Endothelial cell of hepatic sinusoid (primary cell): ENCODE data around the gene RMRP.

ENCODE experiments used
- in situ Hi-C: cut with HindIII; loops from 2 replicates; pipeline ENCODE4 v1.10.0; 2017; ENCODE audit warnings: low sequenced_read_pairs

Gene RMRP

DNA sequence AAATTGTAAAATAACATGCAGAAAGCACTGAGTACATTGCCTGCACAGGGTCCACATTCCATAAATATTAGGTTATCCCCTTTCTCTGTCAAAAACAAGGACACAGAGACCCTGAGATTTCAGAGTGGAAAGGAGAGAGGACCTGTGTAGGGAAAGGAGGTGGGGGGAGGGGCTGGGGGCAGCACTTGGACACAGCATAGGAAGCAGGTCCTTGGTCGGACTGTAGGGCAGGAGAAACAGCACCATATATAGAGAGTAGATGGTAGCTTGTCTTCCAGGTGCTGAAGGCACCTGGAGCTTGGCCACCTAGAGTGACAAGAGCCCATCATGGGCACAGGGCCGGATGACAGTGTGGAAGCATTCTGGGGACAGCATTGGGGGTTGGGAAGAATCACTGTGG, 29.5 kb upstream of the RMRP start:
- in situ Hi-C loops: no loop called here

DNA sequence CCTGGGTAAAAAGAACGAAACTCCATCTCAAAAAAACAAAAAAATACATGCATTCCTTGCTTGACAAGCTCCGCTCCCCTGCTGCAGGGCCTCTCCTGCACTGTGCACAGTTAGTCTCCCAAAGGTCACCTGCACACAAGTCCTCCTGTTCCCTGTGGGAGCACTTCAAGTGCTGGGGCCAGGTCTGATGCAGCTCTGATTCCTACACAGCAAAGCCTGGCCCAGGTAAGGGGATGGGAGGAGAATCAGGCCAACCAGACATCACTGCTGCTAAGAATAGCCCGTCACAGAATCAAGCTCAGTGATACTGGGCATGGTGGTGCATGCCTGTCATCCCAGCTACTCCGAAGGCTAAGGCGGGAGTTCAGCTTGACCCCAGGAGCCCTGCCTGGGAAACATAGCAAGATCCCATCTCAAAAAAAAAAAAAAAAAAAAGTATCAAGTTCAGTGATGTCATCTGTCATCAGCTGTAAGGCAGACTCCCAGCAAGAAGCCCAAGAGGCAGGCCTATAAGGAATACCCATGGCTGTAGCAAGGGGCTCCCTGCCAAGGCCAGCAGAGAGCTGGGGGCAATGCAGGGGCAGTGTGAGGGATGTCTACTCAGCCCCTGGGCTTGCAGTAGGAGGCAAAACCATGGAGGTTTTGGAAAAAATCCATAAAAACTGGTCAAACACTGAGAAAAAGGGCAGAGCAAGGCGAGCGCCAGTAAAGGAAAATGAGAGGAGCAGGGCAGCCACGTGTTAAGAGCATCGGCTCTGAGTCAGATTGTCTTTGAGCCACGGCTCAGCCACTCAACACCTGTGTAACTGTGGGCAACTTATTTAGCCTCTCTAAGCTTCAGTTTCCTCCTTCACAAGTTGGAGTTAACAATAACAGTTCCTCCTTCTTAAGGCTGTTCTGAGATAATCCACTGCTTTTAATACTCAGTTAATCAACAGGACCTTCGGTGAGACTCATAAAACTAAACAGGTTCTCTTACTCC, 28.7 kb upstream of the RMRP start:
- in situ Hi-C loops: no loop called here

DNA sequence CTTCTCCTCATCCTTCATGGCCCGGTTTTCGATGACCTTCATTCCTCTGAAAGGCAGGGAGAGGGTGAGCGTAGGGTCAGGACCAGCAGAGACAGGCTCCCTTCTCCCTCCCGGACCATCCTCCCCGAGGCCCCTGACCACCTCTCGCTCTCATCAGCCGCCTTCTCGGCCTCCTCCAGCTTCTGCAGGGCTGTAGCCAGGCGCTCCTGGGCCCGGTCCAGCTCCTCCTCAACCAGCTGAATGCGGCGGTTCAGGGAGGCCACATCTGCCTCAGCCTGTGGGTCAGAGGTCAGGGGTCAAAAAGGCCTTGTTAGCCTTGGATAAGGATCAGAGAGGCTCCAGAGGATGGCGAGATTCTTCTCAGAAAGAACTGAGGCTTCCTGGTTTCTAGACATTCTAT, 27.7 kb upstream of the RMRP start:
- in situ Hi-C loops: no loop called here

DNA sequence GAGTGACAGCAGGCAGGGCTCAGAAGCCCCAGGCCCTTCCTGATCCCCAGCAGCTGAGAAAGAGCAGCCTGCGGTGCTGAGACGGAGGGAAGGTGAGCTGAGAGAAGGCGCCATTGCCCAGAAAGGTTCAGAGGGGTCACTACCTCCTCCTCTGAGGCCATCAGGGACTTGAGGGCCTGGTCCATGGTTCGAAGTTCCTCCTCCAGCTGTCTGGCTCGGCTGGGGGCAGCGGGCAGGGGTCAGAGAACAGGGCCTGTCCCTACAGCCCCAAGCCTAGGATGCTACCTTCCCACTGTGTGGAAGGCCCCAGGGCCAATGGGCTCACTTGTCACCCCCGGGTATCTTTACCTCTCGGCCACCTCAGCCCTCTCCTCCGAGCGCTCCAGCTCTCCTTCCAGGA, 27.1 kb upstream of the RMRP start:
- in situ Hi-C loops: loop anchor here (5.0 kb wide), 2 partner anchors 42 to 58 kb away; no protein-coding TSS in a partner anchor

DNA sequence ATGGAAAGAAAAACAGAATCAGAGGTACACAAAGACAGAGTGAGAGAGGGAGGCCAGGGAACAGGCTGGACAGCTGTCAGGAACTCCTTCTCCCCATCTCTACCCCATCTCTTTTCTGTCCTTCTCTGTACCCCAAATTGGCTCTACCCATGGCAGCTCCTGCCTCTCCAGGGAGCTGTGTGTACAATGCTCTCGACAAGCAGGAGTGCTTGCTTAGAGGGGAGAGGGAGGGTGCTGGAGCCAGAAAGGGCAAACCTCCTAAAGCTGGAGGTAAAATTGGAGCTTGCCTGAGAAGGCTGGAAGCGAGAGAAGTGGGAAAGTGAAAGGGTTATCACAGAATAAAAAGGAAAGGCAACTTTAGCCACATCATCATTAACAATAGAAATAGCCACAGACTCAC, 25.5 kb upstream of the RMRP start:
- in situ Hi-C loops: loop anchor here (5.0 kb wide), 2 partner anchors 44 to 56 kb away; no protein-coding TSS in a partner anchor

DNA sequence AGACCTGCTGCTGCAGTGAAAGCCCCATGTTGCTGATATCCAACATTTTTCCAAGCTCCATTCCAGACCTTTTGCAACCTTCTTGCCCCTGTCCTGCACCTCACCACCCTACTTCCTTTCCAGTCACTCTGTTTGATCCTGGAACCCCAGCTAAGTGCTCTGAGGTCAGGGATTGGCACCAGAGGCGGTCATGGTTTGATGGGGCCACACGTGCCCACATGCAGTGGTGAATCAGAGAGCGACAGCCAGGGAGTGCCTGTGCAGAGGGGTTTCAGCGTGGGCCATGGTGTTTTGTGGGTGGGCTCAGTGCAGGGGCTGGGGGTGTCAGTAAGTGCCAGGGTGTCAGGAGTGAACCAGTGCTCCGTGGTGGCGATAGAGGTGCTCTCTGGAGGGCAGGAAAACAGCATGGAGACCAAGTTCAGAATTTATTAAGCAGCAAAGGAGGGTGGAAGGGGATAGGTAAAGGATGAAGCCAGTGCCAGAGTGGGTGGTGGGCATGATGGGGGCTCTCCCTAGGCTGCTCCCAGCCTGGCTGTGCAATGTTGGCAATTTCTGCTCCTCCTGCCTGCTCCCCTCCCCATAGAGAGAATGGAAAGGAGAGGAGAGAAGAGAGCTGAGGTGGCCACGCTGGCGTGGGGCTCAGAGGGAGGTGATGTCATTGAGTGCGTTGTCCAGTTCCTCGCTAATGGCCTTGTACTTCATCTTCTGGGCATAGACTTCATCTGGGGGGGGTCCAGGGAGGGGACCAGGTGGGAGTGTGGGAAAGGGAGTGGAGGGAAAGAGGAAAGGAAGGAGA, 24.9 kb upstream of the RMRP start:
- in situ Hi-C loops: loop anchor here (5.0 kb wide), 2 partner anchors 45 to 55 kb away; no protein-coding TSS in a partner anchor

DNA sequence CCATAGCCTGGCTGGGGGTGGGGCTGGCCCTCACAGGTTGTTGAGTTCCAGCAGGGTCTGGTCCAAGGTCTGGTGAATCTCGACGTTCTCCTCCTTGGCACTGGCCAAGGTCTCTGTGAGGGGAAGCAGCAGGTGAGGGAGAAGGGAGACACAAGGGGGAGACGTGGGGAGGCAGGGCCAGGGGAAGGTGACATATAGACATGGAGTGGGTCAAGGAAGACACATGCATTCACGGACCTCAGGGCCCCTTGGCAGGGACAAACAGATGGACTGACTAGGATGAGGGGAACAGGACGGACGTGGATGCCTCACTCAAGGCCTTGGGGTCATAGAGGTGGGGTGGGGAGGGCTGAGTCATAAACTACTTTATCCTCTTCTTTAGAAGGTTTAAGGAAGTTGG, 24.2 kb upstream of the RMRP start:
- in situ Hi-C loops: loop anchor here (5.0 kb wide), 2 partner anchors 45 to 55 kb away; no protein-coding TSS in a partner anchor

DNA sequence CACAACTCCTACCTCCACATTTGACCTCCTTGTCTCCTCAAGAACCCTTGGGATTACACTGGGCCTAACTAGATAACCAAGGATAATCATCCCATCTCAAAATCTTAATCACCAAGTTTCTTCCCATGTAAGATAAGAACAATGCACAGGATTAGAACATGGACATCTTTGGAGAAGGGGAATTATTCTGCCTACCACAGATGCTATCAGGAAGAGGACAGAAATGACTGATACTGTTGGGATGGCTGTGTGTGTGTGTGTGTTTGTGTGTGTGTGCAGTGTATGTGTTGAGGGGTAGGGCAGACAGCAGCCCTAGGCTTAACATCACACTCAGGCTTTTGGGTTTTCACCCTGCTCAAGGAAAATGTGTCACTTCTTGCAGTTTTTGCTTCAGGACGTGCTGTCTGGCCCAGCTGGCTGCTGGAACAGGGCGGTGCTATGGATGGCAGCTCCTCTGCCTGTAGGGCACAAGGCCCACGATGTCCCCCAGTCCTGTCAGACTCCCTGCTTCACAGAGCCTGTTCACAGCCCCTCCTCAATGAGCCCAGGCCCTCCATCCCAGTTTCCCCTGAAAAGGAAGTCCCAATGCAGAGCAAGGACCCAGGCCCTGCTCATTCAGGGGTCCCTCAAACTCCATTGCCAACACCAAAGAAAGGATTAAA, 23.7 kb upstream of the RMRP start:
- in situ Hi-C loops: loop anchor here (5.0 kb wide), 2 partner anchors 46 to 54 kb away; no protein-coding TSS in a partner anchor

DNA sequence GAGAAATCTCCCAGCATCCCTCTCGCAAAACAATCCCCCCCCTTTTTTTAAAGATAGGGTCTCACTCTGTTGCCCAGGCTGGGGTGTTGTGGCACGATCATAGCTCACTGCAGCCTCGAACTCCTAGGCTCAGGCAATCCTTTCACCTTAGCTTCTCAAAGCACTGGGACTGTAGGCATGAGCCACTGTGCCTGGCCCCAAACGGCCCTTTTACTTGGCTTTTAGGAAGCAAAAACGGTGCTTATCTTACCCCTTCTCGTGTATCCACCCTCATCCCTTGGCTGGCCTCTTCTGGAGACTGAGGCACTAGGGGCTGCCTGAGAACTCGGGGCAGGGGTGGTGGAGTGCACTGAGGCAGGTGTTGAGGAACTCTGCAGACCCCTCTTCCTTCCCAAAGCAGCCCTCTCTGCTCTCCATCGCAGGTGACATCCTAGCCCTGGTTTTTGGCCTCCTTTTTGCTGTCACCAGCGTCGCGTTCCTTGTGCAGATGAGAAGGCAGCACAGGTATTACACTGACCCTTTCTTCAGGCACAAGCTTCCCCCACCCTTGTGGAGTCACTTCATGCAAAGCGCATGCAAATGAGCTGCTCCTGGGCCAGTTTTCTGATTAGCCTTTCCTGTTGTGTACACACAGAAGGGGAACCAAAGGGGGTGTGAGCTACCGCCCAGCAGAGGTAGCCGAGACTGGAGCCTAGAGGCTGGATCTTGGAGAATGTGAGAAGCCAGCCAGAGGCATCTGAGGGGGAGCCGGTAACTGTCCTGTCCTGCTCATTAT, 22.7 kb upstream of the RMRP start:
- in situ Hi-C loops: loop anchor here (5.0 kb wide), 2 partner anchors 47 to 53 kb away; no protein-coding TSS in a partner anchor

DNA sequence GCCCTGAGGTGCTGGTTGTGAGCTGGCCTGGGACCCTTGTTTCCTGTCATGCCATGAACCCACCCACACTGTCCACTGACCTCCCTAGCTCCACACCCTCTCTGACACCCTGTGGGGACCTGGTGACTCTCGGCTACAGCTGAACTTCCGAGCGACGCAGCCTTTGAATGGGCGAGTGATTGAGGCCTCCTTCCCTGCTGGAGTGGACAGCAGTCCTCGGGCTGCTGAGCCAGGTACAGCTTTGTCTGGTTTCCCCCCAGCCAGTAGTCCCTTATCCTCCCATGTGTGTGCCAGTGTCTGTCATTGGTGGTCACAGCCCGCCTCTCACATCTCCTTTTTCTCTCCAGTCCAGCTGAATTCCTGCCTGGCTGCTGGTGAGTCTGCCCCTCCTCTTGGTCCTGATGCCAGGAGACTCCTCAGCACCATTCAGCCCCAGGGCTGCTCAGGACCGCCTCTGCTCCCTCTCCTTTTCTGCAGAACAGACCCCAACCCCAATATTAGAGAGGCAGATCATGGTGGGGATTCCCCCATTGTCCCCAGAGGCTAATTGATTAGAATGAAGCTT, 22.0 kb upstream of the RMRP start:
- in situ Hi-C loops: loop anchor here (5.0 kb wide), 2 partner anchors 47 to 53 kb away; no protein-coding TSS in a partner anchor

DNA sequence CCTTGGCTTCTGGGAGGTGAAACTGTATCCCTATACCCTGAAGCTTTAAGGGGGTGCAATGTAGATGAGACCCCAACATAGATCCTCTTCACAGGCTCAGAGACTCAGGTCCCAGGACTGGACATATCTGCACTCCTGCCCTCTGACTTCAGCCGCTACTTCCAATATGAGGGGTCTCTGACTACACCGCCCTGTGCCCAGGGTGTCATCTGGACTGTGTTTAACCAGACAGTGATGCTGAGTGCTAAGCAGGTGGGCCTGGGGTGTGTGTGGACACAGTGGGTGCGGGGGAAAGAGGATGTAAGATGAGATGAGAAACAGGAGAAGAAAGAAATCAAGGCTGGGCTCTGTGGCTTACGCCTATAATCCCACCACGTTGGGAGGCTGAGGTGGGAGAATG, 21.3 kb upstream of the RMRP start:
- in situ Hi-C loops: no loop called here

DNA sequence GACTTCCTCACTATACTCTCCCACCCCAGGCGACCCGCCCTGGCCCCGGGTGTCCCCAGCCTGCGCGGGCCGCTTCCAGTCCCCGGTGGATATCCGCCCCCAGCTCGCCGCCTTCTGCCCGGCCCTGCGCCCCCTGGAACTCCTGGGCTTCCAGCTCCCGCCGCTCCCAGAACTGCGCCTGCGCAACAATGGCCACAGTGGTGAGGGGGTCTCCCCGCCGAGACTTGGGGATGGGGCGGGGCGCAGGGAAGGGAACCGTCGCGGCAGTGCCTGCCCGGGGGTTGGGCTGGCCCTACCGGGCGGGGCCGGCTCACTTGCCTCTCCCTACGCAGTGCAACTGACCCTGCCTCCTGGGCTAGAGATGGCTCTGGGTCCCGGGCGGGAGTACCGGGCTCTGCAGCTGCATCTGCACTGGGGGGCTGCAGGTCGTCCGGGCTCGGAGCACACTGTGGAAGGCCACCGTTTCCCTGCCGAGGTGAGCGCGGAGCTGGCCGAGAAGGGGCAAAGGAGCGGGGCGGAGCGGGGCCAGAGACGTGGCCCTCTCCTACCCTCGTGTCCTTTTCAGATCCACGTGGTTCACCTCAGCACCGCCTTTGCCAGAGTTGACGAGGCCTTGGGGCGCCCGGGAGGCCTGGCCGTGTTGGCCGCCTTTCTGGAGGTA, 18.0 kb upstream of the RMRP start:
- in situ Hi-C loops: no loop called here

DNA sequence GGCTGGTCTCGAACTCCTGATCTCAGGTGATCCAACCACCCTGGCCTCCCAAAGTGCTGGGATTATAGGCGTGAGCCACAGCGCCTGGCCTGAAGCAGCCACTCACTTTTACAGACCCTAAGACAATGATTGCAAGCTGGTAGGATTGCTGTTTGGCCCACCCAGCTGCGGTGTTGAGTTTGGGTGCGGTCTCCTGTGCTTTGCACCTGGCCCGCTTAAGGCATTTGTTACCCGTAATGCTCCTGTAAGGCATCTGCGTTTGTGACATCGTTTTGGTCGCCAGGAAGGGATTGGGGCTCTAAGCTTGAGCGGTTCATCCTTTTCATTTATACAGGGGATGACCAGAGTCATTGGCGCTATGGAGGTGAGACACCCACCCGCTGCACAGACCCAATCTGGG, 17.4 kb upstream of the RMRP start:
- in situ Hi-C loops: no loop called here

DNA sequence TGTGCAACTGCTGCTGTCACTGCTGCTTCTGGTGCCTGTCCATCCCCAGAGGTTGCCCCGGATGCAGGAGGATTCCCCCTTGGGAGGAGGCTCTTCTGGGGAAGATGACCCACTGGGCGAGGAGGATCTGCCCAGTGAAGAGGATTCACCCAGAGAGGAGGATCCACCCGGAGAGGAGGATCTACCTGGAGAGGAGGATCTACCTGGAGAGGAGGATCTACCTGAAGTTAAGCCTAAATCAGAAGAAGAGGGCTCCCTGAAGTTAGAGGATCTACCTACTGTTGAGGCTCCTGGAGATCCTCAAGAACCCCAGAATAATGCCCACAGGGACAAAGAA, 16.2 kb upstream of the RMRP start:
- in situ Hi-C loops: no loop called here

DNA sequence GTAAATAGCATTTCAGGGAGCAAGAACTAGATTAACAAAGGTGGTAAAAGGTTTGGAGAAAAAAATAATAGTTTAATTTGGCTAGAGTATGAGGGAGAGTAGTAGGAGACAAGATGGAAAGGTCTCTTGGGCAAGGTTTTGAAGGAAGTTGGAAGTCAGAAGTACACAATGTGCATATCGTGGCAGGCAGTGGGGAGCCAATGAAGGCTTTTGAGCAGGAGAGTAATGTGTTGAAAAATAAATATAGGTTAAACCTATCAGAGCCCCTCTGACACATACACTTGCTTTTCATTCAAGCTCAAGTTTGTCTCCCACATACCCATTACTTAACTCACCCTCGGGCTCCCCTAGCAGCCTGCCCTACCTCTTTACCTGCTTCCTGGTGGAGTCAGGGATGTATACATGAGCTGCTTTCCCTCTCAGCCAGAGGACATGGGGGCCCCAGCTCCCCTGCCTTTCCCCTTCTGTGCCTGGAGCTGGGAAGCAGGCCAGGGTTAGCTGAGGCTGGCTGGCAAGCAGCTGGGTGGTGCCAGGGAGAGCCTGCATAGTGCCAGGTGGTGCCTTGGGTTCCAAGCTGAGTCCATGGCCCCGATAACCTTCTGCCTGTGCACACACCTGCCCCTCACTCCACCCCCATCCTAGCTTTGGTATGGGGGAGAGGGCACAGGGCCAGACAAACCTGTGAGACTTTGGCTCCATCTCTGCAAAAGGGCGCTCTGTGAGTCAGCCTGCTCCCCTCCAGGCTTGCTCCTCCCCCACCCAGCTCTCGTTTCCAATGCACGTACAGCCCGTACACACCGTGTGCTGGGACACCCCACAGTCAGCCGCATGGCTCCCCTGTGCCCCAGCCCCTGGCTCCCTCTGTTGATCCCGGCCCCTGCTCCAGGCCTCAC, 15.6 kb upstream of the RMRP start, which contains the start of gene CA9:
TSS of gene CA9 (plus strand) at position 797 of the 893 bp plus-strand sequence. CDS start at position 829, 32 bp downstream.
- in situ Hi-C loops: no loop called here

DNA sequence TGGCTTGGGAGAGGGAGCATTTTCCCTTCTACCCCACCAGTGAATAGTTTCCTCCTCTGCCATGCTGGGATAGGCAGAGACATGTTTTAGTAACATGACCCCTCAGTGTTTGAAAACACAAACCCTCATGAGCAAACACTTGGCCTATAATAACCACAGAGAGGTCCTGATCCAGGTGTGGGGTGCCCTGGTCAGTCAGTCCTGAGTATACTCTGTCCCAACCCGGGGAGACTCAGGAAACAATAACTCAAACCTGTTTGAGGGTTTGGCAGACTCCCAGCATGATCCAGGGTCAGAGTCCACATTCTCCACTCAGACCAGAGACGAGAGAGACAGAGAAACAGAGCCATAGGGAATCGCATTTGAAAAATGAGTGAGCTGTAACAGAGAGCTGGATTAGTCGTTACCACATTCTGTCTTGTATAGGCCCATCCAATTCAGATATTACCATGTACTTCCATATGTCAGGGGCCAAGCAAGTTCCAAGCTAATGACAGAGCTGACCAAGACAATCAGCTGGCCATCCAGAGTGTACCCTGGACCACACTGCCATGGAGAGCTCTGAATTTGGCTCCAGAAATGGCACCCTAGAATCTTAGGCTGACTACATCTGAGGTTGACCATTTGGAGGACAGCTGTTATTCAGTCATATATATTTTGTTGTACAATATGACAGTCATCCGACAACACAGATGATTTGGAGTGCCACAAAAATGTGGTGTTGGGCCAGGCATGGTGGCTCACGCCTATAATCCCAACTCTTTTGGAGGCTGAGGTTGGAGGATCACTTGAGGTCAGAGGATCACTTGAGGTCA, 11.7 kb upstream of the RMRP start:
- in situ Hi-C loops: no loop called here

DNA sequence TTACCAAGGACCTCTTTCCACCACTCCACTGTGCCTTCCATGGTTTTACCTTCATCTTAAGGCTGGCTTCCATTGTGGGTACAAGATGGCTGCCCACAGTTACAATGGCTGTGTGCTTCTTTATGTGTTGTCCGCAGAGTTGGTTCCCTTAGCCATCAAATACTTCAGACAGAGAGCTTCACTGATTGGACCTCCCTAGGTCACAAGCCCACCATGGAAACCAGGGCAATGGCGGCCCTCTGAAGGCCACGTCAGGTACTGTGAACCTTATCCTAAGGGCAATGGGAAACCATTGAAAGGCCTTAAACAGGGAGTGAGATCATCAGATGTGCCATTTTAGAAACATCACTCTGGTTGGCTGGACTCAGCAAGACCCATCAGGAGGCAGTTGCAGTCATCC, 10.1 kb upstream of the RMRP start:
- in situ Hi-C loops: no loop called here
